A673 (cell line): ENCODE results near the gene NVL.

Source experiments
- EZH2 ChIP-seq: fragments of 200-600 bp; sonication (generic); IDR thresholded peaks from 2 replicates; pipeline ENCODE4 v1.6.1; 2017; ENCODE audit warnings: borderline replicate concordance, low read depth, mild to moderate bottlenecking, mixed read lengths, antibody characterized with exemption, low read length; ENCODE audit not compliant: poor library complexity, severe bottlenecking
- TF ChIP-seq, protein P1 (sequence below): fragments of 300-800, 200-600 bp; sonication (generic); conservative IDR thresholded peaks from 2 replicates; pipeline ENCODE4 v1.5.1; 2017; ENCODE audit warnings: low read depth, mild to moderate bottlenecking, antibody characterized with exemption, low read length, moderate library complexity, mixed read lengths

DNA sequence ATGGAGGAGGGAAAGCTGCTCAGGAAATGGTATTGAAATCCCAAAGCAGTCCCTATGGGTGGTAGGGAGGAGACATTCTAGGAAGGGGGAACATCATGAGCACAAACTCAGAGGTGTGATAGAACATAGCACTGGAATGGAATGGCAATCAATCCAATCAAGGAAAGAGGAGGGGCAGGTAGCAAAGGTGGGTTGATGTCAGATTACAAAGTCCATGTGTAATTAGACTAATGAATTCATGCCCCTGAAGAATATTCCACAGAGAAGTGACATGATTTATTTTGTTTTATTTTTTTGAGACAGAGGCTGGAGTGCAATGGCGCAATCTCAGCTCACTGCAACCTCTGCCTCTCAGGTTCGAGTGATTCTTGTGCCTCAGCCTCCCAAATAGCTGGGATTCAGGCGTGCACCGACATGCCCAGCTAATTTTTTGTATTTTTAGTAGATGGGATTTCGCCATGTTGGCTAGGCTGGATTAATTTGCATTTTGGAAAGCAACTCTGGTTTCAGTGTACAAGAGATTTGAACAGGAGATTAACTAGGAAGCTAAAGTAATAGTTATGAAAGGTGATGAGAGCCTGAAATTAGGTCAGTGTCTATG, 110.9 kb downstream of the NVL start:
- TF ChIP-seq, protein P1, sequence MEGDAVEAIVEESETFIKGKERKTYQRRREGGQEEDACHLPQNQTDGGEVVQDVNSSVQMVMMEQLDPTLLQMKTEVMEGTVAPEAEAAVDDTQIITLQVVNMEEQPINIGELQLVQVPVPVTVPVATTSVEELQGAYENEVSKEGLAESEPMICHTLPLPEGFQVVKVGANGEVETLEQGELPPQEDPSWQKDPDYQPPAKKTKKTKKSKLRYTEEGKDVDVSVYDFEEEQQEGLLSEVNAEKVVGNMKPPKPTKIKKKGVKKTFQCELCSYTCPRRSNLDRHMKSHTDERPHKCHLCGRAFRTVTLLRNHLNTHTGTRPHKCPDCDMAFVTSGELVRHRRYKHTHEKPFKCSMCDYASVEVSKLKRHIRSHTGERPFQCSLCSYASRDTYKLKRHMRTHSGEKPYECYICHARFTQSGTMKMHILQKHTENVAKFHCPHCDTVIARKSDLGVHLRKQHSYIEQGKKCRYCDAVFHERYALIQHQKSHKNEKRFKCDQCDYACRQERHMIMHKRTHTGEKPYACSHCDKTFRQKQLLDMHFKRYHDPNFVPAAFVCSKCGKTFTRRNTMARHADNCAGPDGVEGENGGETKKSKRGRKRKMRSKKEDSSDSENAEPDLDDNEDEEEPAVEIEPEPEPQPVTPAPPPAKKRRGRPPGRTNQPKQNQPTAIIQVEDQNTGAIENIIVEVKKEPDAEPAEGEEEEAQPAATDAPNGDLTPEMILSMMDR, result no peak
- TF ChIP-seq EZH2, result no peak
